Mesodermal cell (in vitro differentiated cells): ENCODE data around the gene LRRC3.

ENCODE experiments used
- H3K27ac ChIP-seq: 2 replicates; pipeline ENCODE4 v1.7.0; 2013; ENCODE audit warnings: mild to moderate bottlenecking, low read depth, low read length, moderate library complexity; ENCODE audit not compliant: severe bottlenecking
- H3K36me3 ChIP-seq: 2 replicates; pipeline ENCODE4 v1.7.1; 2013; ENCODE audit warnings: mild to moderate bottlenecking, low read length, moderate library complexity; ENCODE audit not compliant: control insufficient read depth, insufficient read depth
- H3K4me1 ChIP-seq: one replicate; pipeline ENCODE4 v1.7.1; 2013; ENCODE audit warnings: mild to moderate bottlenecking, low read length; ENCODE audit not compliant: insufficient read depth, control insufficient read depth, poor library complexity, severe bottlenecking
- H3K4me3 ChIP-seq: 2 replicates; pipeline ENCODE4 v1.7.0; 2013; ENCODE audit warnings: low read length, control low read depth, mild to moderate bottlenecking; ENCODE audit not compliant: insufficient read depth, poor library complexity, severe bottlenecking; ENCODE audit errors: extremely low read depth
- H3K9me3 ChIP-seq: 2 replicates; pipeline ENCODE4 v1.7.1; 2013; ENCODE audit warnings: mild to moderate bottlenecking, low read length, moderate library complexity; ENCODE audit not compliant: control insufficient read depth
- whole genome bisulfite sequencing, 2 experiments: methylation state at CpG; one replicate each; pipeline ENCODE4 v1.1.5; 2013; ENCODE audit warnings: missing lambda C conversion rate in 2 of 2; ENCODE audit not compliant: insufficient coverage in 2 of 2; 5-methylcytosine and 5-hydroxymethylcytosine counted together

The LRRC3 gene

DNA sequence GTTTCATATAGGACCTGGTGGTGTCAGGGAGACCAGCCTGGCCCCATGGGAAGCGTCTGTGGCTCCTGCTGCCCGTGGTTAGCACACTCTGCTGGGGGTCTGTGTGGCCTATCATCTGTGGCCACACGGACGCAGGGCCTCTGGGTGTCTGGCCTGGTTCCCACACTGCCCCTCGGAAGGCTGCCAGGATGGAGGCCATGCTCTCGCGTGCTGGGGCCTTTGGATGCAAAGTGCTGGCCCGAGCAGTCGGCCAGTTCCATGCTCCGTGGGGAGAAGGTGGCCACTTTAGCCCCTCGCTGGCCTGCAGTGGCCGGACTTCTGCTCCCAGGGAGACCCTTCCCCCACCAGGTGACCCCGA is 20.8 kb upstream of the LRRC3 start:
- 86 to 96% methylated on average over 12 to 13 of the region's 13 CpGs for WGBS, 2 experiments
- H3K27ac ChIP-seq: no peak overlapping the region
- H3K9me3 ChIP-seq: peaks cover 10% of the 10 kb centered on the region
- no peaks in the 10 kb centered on the region for H3K36me3 ChIP-seq
- no peaks in the 10 kb centered on the region for H3K4me1 ChIP-seq
- no peak overlapping the region for H3K4me3 ChIP-seq

GRCh38 chr21:44434936-44435635 is 20.2 kb upstream of the LRRC3 start:
- Histone ChIP-seq H3K27ac (no peak overlapping the region), H3K9me3 (peaks cover 6% of the 10 kb centered on the region), H3K4me1 (no peaks in the 10 kb centered on the region), H3K4me3 (no peak overlapping the region), H3K36me3 (no peaks in the 10 kb centered on the region)
- 87 to 88% methylated on average over 27 of the region's 28 CpGs for WGBS, 2 experiments

- H3K4me3 ChIP-seq: no peak overlapping the region
- H3K27ac ChIP-seq: no peak overlapping the region
- H3K9me3 ChIP-seq: peaks cover 5% of the 10 kb centered on the region
- WGBS, 2 experiments: 93 to 96% methylated on average over 8 to 10 of the region's 13 CpGs
- no peaks in the 10 kb centered on the region for H3K36me3 ChIP-seq
- no peaks in the 10 kb centered on the region for H3K4me1 ChIP-seq
Measured at GRCh38 chr21:44436111-44436611, 19.1 kb upstream of the LRRC3 start.

DNA sequence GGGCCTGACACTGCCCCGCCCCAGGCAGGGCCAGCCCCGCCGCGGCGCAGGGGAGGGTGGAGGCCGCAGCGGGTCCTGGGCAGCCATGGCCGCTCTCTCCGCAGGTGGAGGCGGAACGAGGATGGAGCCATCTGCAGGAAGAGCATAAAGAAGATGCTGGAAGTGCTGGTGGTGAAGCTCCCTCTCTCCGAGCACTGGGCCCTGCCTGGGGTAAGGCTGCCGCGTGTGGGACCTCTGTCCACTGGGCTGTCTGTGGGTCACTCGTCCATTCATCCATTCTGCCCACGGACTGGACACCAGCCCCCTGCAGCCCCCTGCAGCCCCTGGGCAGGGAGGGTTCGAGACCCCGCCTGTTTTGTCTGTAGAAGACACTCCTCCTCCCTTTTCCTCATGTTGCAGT is 18.4 kb upstream of the LRRC3 start:
- Histone ChIP-seq H3K9me3 (no peaks in the 10 kb centered on the region), H3K4me3 (no peak overlapping the region), H3K4me1 (no peaks in the 10 kb centered on the region), H3K27ac (no peak overlapping the region), H3K36me3 (no peaks in the 10 kb centered on the region)
- WGBS, 2 experiments: 86% methylated on average over 16 to 18 of the region's 18 CpGs

GRCh38 chr21:44437371-44437695 is 18.0 kb upstream of the LRRC3 start:
- H3K4me3 ChIP-seq: no peak overlapping the region
- 74 to 93% methylated on average over 4 of the region's 5 CpGs for WGBS, 2 experiments
- H3K9me3 ChIP-seq: no peaks in the 10 kb centered on the region
- H3K27ac ChIP-seq: no peak overlapping the region
- no peaks in the 10 kb centered on the region for H3K4me1 ChIP-seq
- H3K36me3 ChIP-seq: no peaks in the 10 kb centered on the region

GRCh38 chr21:44437696-44438431 is 17.4 kb upstream of the LRRC3 start:
- Histone ChIP-seq H3K4me3 (no peak overlapping the region), H3K27ac (no peak overlapping the region), H3K4me1 (no peaks in the 10 kb centered on the region), H3K36me3 (no peaks in the 10 kb centered on the region), H3K9me3 (no peaks in the 10 kb centered on the region)
- 91 to 93% methylated on average over 18 to 19 of the region's 19 CpGs for WGBS, 2 experiments

DNA sequence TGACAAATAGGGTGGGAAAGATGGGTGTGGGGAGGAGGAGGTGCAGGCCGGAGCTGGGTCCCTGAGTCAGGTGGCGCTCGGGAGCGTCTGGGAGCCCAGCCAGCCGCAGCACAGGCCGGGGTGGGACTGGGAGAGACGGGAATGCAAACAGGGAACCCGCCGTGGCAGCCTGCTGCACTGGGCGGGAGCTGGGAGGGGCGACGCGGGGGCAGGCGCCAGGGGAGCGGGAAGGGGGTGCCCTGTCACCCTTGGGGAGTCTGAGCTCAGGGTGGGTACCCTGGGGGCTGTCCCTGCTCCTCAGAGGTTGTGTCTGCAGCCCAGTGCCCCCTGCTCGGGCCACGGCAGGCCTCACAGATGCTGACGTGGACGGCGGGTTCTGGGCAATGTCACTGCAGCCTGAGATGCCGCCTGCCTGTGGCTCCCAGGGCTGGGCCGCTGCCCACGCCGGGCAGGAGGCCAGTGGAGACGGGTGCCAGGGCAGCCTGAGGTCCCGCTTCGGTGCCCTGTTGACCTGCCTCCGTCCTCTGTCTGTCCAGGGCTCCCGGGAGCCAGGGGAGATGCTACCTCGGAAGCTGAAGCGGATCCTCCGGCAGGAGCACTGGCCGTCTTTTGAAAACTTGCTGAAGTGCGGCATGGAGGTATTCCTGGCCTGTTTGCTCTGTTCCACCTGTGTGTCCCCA is 16.6 kb upstream of the LRRC3 start:
- Histone ChIP-seq H3K9me3 (no peaks in the 10 kb centered on the region), H3K27ac (no peak overlapping the region), H3K4me1 (no peaks in the 10 kb centered on the region), H3K36me3 (no peaks in the 10 kb centered on the region), H3K4me3 (no peak overlapping the region)
- 93% methylated on average over 30 to 34 of the region's 34 CpGs for WGBS, 2 experiments

DNA sequence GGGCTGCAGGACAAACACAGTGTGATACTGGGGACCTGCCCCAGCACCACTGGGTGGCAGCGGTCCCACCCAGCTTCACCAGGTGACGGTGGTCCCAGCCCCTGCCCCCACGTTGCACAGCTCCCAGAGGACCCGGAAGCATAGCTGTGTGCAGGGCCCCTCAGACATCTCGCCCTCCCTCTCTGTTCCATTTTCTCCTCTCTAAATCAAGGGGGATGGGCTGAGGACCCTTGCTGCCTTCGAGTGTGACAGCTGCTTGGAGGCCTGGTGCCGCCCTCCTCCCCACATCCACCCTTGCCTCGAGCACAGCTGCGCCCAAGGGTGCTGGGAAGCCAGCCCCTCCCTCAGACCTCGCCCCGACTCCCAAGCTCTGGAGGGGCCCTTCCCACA is 16.1 kb upstream of the LRRC3 start:
- H3K36me3 ChIP-seq: no peaks in the 10 kb centered on the region
- no peak overlapping the region for H3K4me3 ChIP-seq
- no peaks in the 10 kb centered on the region for H3K4me1 ChIP-seq
- H3K9me3 ChIP-seq: no peaks in the 10 kb centered on the region
- H3K27ac ChIP-seq: no peak overlapping the region
- 80 to 86% methylated on average over 10 to 11 of the region's 11 CpGs for WGBS, 2 experiments

DNA sequence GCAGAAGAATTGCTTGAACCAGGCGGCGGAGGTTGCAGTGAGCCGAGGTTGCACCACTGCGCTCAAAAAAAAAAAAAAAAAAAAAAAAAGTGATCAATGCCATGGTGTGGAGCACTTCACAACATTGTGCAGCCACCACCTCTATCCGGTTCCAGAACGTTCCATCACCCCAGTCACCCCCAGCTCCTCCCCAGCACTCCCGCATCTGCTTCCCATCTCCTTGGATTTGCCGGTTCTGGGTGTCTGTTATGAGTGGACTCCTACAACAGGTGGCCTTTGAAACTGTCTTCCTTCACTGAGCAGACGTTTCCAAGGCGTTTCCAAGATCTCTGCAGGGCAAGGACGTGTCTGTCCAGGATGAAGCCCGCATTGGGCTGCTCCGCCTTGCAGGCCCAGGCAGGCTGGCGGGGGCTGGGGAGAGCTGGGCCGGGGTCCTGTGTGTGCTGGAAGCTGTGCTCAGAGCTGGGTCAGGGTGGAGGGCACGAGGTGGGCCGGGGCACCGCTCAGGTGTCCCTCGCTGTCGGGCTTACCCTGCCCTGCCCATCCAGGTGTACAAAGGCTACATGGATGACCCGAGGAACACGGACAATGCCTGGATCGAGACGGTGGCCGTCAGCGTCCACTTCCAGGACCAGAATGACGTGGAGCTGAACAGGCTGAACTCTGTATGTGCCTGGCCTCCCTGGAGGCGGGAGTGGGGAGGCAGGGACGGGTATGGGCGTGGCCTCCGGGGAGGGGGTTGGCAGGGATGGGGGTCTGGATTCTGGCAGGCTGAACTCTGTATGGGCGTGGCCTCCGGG is 14.9 kb upstream of the LRRC3 start:
- H3K4me3 ChIP-seq: no peak overlapping the region
- no peaks in the 10 kb centered on the region for H3K9me3 ChIP-seq
- no peaks in the 10 kb centered on the region for H3K36me3 ChIP-seq
- H3K4me1 ChIP-seq: no peaks in the 10 kb centered on the region
- no peak overlapping the region for H3K27ac ChIP-seq
- WGBS, 2 experiments: 91 to 95% methylated on average over 22 to 28 of the region's 33 CpGs

GRCh38 chr21:44441041-44441400 is 14.3 kb upstream of the LRRC3 start:
- H3K4me1 ChIP-seq: no peaks in the 10 kb centered on the region
- no peaks in the 10 kb centered on the region for H3K36me3 ChIP-seq
- no peak overlapping the region for H3K27ac ChIP-seq
- no peak overlapping the region for H3K4me3 ChIP-seq
- H3K9me3 ChIP-seq: no peaks in the 10 kb centered on the region
- WGBS, 2 experiments: 91 to 96% methylated on average over 9 to 10 of the region's 10 CpGs
